HepG2 (cell line): Measurements from ENCODE around the gene NUP133.

ENCODE experiments used
- EP300 ChIP-seq, 3 experiments: sonication (generic) in 1 of 3; formaldehyde crosslinking in 1 of 3; IDR thresholded peaks; 2 replicates each; pipeline versions ENCODE4 v1.5.1 to v1.6.1; 2011 to 2020; ENCODE audit warnings: low read depth in 2 of 3, low read length in 2 of 3, borderline replicate concordance in 1 of 3, improper control_type of control experiment in 1 of 3, mild to moderate bottlenecking in 1 of 3, missing genetic modification reagents in 1 of 3, moderate library complexity in 1 of 3
- GTF2F1 ChIP-seq: fragments of 150-350 bp; IDR thresholded peaks from 2 replicates; pipeline ENCODE4 v1.6.1; 2014; ENCODE audit warnings: low read length
- HNRNPL ChIP-seq: fragments of 200-400 bp; formaldehyde crosslinking; IDR thresholded peaks from 2 replicates; pipeline ENCODE4 v1.6.1; 2017; ENCODE audit warnings: mild to moderate bottlenecking, low read depth, low read length
- KLF9 ChIP-seq: IDR thresholded peaks from 2 replicates; pipeline ENCODE4 v1.6.1; 2016; ENCODE audit warnings: low read depth
- ZNF572 ChIP-seq: sonication (generic); formaldehyde crosslinking; IDR thresholded peaks from 2 replicates; pipeline ENCODE4 v1.5.1; 2020; ENCODE audit warnings: mild to moderate bottlenecking, missing genetic modification reagents
- TF ChIP-seq, protein P1 (sequence below): sonication (generic); formaldehyde crosslinking; IDR thresholded peaks from 2 replicates; pipeline ENCODE4 v1.8.1; 2023; ENCODE audit warnings: mild to moderate bottlenecking, inconsistent platforms, moderate library complexity, missing genetic modification reagents, borderline replicate concordance

DNA sequence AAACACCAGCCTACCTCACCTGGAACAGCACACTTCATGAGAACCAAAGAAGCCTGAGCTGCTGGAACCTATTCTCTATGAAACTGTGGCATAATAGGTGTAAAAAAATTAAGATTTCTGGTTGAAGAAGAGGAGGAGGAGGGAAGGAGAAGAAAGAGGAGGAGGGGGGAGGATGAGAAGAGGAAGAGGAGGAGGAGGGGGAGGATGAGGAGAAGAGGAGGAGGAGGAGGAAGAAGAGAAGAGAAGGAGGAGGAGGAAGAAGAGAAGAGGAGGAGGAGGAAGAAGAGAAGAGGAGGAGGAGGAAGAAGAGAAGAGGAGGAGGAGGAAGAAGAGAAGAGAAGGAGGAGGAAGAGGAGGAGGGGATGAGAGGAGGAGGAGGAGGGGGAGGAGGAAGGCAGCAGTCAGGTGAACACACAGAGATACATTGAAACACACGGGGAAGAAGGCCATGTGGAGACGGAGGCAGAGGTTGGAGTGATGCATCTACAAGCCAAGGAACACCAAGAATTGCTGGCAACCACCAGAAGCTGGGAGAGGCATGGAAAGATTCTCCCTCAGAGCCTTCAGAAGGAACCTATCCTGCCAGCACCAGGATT lies 82.5 kb downstream of the NUP133 start:
- TF ChIP-seq, protein P1, sequence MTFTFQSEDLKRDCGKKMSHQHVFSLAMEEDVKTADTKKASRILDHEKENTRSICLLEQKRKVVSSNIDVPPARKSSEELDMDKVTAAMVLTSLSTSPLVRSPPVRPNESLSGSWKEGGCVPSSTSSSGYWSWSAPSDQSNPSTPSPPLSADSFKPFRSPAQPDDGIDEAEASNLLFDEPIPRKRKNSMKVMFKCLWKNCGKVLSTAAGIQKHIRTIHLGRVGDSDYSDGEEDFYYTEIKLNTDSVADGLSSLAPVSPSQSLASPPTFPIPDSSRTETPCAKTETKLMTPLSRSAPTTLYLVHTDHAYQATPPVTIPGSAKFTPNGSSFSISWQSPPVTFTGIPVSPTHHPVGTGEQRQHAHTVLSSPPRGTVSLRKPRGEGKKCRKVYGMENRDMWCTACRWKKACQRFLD (CRISPR knock-in tag), result no peak
- TF ChIP-seq HNRNPL (no peak), KLF9 (CRISPR knock-in tag) (no peak), EP300 (IDR thresholded peaks at IDR 0.05; ENCODE audit: low read depth in 2 of 2, low read length in 2 of 2) (no peak), EP300 (CRISPR knock-in tag; IDR thresholded peaks at IDR 0.05; ENCODE audit: borderline replicate concordance) (no peak), GTF2F1 (no peak), ZNF572 (CRISPR knock-in tag) (no peak)
